Stimulated activated CD8-positive, alpha-beta memory T cell treated with anti-CD3 and anti-CD28 coated beads, Interleukin-15, amount 100 ng/mL, for 48 hours (primary cell): ENCODE measurements around the gene CROCC2.

Source experiments
- DNase-seq, 2 donors: peaks; one replicate each; pipeline ENCODE4 v3.0.0-alpha.2; 2020; ENCODE audit warnings: low read depth in 2 of 2

Gene CROCC2

DNA sequence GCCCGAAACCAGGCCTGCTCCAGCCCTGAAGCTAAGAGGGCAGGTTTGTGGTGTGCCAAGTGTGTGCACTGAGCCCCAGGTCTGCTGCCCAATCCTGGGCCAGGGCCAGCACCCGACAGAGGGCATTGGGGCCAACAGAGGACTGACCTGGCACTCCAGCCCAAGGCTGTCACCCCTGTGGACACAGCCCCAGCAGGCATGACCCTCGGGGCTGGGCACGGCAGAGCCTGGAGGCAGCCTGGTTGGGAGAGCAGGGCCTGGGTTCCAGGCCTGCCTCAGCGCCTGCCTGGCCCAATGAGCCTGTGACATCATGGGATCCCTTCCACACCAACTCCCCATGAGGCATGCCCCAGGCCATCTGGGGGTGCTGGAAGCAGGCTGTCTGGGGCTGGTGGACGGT lies 81.5 kb downstream of the CROCC2 start:
- DNase-seq = no peak

DNA sequence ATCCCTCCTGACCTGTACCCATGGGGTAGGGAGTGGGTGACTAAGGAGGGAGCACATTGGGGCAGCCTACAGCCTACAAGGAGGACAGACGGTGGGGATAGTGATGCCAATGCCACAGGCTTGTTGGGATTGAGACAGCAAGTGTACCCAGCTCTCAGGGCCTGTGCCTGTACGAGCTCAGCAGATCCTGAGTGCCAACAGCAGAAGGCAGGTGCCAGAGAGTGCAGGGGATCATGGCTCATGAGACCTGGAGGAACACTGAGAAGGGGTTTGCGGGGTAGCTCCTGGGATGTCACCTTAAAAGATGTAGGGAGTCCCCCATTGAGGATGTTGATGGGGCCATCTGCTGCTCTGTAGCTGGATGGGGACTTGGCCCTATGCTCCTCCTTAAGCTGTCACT lies 82.0 kb downstream of the CROCC2 start:
- no peak for DNase-seq

DNA sequence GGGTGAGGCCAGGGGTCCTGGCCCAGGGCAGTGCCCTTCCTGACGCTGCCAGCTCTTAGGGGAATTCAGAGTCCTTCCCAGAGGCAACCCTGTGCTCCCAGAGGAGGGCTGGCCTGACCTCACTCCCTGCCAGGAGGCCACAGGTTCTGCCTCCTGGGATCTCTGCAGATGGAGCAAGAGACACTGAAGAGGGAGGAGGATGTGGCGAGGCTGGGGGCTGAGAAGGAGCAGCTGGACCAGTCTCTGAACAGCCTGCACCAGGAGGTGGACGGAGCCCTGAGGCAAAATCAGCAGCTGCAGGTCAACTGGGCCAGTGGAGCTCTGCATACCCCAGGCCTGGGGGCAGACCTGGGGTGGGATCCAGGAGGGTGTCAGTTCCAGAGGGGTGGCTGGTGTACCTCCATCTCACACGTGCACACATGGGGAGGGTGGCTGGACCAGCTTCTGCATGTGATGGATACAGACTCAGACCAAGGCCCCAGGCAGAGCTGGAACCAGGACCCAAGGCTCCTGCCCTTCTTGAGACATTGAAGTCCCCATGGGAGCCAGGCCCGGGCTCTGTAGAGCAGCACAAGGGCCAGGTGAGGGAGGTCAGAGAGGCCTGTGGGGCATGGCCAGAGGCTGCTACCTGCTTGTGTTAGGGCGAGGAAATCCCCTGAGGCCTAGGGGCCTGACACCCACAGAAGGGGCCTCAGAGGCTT lies 82.6 kb downstream of the CROCC2 start:
- no peak for DNase-seq

DNA sequence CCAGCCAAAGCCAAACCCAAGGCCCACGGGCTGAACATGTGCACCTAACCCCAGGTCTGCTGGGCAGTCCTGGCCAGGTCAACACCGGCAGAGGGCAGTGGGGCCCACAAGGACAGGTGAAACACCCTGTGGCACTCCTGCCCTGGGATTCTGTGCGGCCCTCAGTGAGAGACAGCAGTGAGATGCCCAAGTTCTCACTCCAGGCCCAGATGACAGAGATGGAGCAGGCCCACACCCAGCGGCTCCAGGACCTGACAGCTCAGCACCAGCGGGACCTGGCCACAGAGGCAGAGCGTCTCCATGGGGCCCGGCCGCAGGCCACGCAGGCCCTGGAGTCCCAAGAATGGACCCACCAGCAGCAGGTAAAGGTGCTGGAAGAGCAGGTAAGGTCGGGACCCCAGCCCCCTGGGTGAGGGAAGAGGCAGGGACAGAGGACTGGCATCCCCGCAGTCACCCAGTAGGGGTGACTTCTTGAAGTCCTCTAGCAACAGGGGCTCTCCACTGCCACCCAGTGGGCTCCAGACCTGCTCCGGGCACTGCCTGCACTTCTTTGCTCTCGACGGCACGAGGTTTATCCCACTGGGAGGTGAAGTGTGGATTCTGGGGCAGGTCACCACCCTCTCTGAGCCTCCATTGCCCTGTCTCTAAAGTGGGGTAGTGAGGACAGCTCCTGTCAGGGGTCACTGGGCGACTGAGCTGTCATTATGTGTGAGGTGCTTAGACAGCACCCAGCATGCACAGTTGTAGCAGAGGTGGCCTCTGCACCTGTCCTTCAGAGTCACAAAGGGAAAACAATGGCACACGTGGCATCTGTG lies 83.5 kb downstream of the CROCC2 start:
- DNase-seq = no peak

DNA sequence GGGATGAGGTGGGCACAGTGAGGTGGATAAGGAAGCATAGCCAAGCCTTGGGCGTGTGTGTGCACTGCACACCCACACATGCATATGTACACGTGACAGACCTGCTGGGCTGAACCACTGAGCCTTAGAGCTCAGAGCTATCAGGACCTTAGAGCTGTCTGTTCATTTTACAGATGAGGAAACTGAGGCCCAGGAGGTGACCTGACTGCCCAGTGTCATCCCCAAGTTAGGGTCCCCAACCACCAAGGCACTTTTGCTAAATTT lies 84.1 kb downstream of the CROCC2 start:
- no peak for DNase-seq

DNA sequence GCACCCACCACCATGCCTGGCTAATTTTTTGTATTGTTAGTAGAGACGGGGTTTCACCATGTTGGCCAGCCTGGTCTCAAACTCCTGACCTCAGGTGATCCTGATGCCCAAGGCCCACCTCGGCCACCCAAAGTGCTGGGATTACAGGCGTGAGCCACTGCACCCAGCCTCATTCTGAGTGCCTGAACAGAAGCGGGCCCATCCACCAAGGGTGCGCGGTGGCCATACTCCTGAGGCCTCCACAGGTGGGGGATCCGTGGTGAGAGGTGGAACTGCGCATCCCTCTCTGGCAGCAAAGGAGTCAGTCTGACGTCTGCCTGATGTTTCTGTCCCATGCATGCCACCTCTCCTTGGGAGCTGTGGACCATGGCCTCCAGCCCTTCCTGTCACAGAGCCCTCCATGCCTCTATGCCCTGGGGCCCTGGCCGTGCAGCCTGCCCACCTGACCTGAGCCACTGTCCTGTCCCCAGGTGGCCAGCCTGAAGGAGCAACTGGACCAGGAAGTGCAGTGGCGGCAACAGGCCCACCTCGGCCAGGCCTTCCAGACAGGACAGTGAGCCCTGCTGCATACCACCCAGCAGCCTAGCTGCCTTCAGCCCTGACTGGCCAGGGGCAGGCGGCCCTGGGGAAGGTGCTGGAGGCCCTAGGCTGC lies 84.7 kb downstream of the CROCC2 start:
- no peak for DNase-seq

DNA sequence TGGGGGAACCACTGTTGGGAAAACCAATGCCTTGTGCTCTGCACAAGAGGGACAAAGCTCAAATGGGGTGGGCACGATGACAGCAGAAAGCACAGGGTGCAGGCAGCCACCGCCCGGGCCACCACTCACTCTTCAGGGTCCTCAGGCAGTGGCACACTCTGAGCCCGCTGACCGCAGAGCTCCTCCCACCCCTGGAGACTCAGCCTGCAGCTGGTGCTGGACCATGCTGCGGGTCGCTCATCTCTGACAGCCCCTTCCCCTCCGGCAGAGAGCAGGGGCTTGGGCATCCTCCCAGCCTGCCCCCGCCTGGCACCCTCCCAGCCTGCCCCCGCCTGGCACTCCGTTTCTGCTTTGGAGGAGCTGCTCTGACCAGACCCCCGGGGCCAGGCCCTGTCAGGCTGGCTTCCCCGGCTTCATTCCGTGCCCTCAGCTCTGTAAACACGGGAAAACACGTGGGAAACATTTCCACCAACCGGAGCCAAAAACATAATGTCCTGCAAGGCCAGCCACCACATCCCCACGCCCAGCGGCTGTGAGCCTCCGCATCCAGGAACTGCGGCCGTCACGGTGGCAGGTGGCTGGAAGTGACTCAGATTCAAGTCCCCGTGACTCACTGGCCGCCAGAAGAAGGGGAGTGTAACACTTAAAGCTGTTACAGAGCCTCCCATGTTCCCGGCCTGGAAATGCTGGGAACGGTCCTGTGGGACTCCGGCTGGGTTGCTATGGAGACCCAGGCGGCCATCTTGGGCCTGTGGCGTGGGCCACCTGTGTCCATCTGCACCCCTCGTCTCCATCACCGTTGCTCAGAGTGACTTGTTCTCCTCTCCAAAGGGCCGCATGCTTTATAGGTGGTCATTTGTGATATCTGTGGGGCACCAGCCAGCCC lies 85.5 kb downstream of the CROCC2 start:
- DNase-seq = no peak

DNA sequence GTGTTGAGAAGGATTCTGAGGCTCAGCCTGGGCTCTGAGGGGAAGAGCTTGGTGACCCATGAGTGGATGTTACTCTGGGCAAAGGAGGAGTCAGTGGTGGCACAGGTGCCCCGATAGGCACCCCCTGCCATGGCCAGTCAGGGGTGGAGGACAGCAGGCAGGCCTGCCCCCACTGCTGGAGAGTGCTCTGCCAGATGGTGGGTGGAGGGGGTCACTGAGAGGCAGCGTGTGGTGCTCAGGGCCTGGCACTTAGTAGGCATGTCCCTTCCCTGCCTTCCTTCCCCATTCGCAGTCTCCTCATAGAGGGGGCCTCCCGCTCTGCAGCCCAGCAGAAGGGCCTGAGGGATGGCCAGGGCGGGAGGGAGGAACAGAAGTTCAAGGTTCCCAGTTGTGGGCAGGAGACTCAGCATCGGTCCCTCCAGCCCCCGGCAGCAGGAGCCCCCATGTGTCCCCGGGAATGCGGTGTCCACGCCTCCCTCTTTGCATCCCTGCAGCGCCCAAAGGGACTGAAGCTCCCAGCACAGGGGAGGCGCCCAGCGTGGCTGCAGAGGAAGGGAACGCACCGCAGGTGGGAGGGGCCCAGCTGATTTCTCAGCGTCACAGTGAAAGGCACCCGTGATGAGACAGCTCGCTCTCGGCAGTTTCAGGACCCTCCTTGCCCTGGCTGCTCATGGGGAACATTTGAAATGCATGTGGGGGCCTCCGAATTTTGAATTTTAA lies 86.6 kb downstream of the CROCC2 start:
- DNase-seq = no peak

DNA sequence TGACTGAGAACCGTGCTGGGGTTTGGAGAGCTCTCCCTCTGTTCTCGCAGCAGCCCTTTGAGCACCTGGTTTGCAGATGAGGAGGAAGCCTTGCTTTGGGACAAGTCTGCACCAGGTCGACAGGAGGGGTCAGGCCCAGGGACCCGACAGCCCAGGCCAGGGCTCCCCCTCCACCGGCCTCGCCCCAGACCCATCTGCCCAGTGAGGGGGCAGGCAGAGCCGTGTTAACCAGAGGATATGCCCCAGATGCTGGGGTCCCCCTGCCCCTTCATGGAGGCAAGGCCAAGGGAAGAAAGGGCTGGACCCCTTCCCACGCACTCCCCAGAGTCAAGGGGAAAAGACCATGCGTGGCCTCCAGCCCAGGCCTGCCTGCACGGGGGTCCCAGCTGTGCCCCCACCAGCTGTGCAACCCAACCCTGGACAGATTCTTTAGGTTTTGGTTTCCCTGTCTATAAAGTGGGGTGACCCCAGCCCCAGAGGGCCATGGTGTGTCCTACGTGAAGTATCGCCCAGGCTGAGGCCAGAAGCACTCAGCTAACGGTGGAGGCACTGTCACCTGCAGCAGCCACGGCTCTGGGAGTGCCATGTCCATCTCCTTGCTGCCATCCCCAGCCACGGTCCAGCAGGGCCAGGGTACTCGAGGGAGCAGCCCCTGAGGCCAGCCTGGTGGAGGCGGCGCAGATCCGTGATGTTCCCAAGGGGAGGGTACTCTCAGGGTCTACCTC lies 87.5 kb downstream of the CROCC2 start:
- DNase-seq = no peak

DNA sequence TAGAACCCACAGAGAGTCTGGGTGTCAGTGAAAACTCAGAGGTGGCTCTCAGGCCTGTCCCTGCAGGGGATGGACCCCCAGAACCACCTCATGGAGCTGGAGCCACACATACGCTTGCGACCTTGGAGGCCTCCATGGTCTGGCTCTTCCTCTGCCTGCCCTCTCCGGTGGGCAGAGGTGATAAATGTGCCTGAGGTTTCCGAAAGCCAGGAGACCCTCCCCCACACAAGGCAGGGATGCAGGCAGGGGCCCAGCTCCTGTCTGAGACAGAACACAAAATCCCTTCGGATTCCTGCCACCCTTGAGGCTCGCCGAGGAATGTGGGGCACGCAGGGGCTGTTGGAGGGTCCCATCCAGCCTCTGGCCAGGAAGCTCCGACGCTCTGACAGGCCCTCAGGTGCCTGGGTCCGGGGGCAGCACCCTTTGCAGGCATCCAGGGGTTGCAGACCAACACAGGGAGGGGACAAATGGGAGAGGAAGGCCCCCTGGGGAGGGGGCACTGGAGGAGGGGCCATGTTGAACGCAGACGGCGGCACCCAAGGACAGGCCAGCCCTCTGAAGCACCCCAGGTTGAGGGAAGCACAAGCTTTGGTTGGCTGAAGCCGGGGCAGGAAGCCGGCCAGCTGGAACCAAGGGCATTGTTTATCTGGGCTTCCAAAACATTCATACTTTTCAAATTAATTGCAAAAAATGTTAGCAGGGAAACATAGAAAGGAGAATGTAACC lies 88.2 kb downstream of the CROCC2 start:
- no peak for DNase-seq

DNA sequence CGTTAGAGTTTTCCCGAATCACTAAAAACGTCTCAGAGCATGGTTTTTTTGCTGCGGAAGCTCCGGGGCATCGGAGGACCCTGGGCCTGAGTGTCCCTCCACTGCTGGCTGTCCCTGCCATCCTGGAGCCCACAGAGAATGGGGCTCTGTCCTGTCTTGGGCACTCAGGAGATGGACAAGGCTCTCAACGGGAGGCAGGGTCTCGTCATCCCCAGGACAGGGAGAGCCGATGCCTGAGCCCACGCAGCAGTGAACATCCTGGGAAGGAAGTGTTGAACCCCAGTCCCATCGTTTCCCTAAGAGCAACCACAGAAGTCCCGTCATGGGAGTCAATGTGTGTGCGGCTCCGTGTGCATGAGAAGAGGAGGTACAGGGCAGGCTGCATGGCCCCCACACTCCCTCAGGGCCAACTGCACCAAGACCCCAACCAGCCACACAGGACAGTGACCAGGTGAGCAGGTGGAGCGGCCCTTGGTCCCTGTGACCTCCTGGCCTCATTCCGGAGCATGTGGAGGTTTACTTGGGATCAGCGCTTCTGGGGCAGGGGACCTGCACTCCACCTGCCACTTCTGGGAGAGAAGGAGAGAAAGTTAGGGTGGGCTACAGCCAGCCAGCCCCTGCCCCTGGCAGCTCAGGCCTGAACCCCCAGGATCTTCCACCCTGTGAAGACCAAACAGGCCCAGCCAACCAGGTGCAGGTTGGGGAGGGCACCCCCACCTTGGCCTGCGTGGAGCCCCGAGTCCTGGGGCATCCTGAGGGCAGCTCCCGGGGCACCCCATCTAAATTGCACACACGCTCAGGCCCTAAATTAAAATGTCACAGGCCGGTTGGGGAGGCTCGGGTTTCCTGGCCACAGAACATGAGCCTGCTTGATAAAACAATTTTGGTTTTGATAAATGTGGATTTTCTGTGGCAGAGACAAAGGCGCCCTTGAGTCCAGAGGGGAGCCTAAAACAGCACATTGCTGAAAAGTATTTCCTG lies 89.2 kb downstream of the CROCC2 start:
- DNase-seq = no peak

DNA sequence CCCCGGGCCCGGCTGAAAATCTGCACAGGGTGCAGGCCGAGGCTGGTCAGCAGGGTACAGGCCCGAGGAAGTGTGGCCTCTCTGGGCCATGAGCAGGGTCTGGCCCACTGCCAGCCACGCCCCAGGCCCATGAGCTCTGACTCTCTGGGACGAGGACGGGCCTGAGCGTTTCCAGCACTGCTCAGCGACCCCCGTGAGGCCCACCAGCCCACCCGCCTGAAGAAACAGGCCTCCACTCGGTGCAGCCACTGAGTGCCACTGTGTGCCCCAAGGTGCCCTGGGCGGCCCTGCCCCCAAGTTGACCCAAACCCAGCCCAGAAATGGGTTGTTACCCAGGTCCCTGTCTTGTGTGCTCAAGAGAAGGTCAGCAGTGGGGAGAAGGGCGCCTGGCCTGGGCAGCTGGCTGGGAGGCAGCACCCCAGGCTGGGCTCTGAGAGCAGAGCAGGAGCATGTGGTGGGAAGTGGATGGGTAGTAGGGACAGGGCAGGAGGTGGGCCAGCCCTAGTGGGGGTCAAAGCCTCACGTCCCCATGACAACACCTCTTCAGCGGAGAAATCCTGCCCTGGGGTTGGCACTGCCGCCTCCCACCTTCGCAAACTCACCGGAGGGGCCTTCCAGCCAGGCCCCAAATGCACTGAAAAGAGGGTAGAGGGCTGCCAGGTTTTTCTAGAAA lies 90.2 kb downstream of the CROCC2 start:
- DNase-seq = no peak

DNA sequence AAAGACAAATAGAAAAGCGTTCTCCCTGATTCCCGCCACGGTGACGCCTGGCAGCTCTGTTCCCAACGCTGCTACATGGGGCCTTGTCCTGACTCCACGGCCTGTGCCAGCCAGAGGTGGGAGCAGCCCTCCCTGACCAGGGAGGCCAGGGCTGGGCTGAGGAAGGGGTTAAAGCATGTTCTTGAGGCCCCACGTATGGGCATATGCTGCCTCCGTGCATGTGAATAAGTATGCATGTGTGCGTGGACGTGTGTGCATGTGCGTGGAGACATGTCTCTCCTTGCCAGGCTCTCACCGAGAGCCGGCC lies 90.7 kb downstream of the CROCC2 start:
- no peak for DNase-seq

DNA sequence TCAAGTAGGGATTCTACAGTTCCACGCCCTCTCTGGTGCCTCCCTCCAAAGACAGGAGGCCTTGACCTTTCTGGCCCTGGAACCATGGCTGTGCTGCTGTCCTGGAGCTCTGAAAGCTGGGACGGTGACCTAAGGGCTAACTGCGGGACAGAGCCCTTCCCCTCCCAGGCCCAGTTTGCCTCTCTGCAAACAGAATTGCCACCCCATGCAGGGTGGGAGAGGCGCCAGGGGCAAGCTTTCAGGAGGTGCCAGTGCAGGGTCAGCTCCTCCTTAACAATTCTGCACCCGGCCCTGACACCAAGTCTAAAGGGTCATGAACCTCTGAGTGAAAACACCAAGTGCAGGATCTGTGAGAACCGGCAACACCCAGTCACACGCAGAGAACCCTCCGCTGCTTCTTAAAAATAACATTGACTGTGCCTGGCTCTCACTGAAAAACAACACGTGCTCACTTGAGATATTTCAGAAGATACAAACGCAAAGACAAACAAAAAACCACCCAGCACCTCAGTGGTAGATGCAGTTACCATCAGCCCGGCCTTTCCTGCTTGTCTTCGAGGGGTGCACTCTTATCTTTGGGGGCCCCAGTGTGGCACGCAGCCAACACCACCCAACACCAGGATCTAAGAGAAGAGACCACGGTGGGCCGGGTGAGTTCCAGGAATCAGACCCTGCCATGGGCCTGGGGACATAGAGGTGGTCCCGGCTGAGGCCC lies 91.2 kb downstream of the CROCC2 start:
- no peak for DNase-seq

DNA sequence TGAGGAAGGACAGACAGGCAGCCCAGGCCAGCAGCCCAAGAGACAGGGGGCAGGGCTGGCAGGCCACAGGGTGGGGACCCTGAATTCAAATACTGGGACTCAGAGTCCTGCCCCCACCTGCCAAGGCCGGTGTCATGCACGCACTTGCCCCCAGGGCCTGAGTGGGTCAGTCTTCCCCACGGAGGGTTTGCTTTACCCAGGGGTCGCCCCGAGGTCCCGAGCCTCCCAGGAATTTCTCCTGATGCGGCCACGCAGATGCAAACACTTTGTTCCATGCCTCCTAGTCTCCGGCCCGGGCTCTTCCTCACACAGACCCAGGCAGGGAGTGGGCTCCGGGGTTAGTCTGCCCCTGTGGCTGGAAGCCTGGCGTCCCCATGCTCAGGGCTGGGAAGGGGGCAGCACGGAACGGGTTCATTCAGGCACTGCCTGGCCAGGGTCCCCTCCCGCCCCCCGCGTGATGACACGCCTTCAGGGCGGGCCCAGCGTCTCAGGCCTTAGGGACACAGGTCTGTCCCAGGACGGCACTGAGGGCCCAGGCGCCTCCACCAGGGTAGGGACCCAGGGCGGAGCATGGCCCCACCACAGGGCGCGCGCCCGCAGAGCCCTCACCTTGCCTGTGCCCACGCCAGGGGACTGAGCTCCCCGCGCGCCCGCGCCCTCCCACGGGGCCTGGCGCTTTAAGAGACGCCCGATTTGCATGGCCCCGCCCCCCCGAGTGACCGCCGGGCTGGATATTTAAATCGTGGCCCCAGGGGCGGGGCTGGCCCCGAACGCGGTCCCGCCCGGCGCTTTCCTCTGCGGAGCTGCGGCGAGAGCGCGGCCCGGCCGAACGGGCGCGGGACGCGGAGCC lies 91.9 kb downstream of the CROCC2 start, which contains the start of gene SNED1:
SNED1 (plus strand) TSS at position 763 of the 850 bp plus-strand sequence. CDS start 220 bp downstream, outside the sequence.
- DNase-seq = peak; percentile 49 to 55

DNA sequence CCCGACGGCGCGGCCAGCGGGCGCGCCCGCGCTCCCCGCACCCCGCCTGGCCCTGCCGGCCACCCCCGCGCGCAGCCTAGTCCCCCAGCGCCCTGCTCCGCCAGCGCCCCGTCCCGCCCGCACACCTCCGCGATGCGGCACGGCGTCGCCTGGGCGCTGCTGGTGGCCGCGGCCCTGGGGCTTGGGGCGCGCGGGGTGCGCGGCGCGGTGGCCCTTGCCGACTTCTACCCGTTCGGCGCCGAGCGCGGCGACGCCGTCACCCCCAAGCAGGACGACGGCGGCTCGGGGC lies 92.5 kb downstream of the CROCC2 start:
- DNase-seq = no peak
